Stimulated activated CD4-positive, alpha-beta T cell treated with anti-CD3 and anti-CD28 coated beads, Interleukin-2, amount 100 ng/mL, for 4 hours (primary cell): ENCODE results near the gene CPLX1.
"Not testable (repeated sequence)": the region's sequence is repeated elsewhere in the genome, so short reads cannot be mapped to it uniquely, and the experiment has no call there.

Experiments used
- DNase-seq: peaks from one replicate; pipeline ENCODE4 v3.0.0-alpha.2; 2020; ENCODE audit warnings: low read depth

Gene CPLX1

DNA sequence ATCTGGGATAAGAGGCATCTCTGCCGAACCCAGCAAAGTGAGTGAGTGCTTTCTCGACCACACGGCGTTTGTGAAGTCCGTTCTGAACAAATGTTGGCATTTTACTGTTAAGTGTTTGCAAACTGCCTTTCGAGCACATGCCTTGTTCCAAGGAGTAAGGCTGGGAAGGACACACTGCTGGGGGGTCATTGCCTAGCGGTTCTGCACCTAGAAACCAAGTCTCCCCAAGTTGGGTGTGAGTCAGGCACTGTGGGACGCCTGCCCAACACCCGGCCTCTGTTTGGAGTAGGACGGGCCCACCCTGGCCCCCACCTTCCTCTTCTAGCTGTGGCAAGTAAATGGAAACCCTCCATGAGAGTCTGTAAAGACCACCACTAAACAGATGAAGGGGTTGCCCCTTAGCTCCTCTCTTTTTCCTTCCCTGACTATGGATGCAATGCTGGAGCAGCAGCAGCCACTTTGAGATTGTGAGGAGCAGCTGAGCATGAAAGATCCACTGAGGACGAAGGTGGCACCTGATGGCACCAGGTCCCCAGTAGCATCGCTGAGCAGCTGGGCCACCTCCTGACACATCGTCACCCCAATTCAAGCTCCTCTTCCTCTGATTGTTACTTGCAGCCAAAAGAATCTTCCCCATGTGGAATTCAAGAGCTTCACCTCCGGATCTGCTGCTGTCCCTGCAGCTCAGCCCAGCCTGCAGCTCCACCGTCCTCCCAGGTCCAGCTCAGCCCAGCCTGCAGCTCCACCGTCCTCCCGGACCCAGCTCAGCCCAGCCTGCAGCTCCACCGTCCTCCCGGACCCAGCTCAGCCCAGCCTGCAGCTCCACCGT is 6.3 kb downstream of the CPLX1 start:
- no peak for DNase-seq

DNA sequence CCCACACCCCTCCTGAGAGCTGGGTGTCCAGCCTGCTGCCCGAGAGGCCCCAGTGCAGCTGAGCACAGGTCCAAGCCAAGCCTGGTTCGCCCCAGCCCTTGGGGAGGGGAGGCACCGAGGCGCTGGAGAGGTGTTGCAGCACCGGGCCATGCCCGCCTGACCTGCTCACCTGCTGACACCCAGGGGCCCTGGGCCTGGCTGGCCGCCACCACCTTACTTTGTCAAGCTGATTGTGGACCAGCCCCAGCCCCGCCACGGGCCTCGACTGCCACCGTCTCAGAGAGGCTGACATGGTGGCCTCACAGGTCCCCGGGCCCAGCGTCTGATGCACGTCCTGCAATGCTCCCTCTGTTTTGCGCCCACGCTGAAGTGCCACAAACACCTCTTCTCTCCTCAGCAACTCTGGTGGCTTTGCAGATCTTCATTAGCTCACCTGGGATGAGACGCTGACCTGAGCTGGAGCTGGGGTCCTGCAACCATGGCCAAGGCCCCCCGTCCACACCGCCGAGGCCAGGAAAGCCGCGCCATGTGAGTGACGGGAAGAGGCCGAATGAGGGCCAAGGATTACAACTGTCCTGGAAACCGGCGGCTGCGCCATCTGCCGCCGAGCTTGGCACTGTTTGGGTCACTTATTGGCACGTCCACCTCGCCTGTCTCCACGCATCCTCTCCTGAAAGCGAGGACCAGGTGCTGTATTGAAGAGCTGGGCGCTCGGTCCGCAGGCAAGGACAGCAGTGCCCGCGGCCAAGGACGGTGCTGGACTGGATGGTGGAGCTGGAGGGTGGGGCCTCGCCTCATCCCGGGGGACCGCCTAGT is 7.6 kb downstream of the CPLX1 start:
- no peak for DNase-seq

DNA sequence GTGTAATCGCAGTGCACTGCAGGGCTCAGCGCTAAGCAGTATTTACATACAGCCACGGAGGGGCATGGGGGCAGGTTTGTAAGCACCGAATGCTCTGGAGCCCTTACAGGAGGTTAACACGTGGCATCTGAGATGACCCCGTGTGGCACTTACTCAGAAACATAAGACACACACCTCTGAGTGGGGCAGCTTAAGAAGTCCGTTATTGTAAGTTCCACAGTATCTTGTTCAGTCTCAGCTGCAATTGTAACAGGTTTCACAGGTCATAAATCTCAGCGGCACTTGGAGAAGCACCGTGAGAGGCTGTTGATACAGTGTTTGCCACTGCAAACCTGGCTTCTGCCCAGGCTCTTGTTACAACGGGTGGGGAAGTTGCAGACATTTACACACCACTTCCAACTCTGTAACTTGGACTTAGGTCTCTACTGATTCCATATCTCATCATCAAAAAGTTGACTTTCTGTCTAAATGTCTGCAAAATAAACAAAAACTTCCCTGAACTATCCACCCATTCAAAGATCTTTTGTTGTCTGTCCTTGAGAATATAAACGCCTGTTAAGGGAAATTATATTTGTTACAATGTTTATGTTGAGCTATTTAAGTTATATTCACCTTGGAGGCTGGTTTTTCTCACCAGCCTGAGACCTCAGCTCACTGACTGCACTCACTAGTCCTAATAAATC is 10.3 kb downstream of the CPLX1 start:
- DNase-seq = no peak

GRCh38 chr4:814312-814850 is 11.5 kb downstream of the CPLX1 start:
- no peak for DNase-seq

DNA sequence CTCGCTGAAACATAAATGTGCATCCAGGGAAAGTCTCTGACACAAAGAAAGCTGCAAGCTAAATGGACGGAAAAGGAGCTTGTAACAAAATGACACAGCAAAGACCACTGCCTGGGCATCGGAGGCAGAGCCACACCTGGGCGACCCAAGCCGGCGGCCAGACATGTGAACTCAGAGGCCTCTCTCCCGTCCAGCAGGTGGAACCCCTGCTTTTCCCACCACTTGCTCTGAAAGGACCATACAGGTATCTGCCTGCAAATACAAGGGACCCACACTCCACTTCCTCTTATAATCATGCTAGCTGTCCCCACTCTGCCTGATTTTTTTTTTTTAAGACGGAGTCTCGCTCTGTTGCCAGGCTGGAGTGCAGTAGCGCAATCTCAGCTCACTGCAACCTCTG is 12.0 kb downstream of the CPLX1 start:
- DNase-seq = no peak

DNA sequence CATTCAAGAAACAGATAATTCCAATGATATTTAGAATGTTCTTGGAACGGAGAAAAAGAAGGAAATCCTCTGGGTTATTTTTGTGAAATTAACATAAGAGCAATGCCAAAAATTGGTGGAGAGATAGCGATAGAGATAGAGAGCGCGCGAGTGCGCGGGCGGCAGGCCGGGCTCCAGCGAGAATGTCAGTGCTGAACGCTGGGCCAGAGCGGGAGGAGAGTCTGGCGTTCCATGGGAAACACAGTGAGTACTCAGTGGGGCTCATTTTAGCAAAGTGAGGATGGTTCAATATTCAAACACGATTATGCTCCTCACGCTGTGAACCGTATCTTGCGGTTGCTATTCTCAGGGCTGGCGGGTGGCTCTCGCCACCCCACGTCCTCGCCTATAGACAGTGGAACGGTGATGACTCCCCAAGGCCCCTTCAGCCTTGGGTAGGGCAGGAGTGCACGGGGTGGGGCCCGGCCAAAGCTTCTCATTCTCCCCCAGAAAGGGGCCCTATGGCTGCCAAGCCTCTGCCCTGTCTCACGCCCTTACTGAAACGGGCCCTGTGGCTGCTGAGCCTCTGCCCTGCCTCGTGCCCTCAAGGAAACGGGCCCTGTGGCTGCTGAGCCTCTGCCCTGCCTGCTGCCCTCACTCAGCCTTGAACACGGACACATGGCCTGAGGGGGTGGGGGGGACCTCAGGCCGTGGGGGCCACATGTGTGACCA is 16.9 kb downstream of the CPLX1 start:
- DNase-seq = no peak

GRCh38 chr4:807792-808191 is 18.1 kb downstream of the CPLX1 start:
- no peak for DNase-seq

DNA sequence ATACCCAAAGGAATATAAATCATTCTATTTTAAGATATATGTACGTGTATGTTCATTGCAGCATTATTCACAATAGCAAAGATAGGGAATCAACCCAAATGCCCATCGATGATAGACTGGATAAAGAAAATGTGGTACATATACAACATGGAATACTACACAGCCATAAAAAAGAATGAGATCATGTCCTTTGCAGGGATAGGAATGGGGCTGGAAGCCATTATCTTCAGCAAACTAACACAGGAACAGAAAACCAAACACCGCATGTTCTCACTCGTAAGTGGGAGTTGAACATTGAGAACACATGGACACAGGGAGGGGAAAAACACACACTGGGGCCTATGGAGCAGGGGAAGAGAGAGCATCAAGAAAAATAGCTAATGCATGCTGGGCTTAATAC is 18.9 kb downstream of the CPLX1 start:
- not testable (repeated sequence) for DNase-seq

GRCh38 chr4:804804-805203 is 21.1 kb downstream of the CPLX1 start:
- no peak for DNase-seq

DNA sequence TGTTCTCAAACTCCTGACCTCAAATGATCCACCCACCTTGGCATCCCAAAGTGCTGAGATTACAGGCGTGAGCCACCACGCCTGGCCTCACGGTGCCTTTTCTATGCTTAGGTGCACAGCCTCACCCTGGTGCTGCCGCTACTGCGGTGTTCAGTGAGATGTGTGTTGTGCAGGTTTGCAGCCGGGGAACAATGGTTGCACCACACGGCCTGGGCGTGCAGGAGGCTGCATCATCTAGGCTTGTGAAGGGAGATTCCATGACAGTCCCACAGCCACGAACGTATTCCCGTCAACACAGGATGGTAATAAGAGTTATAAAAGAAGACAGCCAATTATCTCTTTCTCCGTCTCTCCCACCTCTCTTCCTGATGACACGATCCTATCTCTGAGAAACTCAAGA is 22.0 kb downstream of the CPLX1 start:
- DNase-seq = no peak

- DNase-seq = no peak
These were observed 24.3 kb downstream of the CPLX1 start for GRCh38 chr4:801436-802124.

- no peak for DNase-seq
These were observed 28.9 kb downstream of the CPLX1 start for GRCh38 chr4:797066-797465.

DNA sequence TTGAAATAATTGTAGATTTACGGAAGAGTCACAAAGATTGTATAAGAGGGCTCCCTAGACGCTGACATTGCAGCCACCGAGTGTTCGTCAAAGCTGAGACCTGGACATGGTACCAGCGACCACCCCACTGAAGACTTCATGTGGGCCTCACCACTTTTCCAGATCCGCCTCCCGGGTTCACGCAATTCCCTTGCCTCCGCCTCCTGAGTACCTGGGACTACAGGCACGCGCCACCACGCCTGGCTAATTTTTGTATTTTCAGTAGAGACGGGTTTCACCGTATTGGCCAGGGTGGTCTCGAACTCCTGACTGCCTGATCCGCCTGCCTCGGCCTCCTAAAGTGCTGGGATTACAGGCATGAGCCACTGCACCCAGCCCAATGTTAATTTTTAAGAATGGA is 29.7 kb downstream of the CPLX1 start:
- DNase-seq = no peak

- no peak for DNase-seq
These were observed 30.2 kb downstream of the CPLX1 start for GRCh38 chr4:795726-796119.

DNA sequence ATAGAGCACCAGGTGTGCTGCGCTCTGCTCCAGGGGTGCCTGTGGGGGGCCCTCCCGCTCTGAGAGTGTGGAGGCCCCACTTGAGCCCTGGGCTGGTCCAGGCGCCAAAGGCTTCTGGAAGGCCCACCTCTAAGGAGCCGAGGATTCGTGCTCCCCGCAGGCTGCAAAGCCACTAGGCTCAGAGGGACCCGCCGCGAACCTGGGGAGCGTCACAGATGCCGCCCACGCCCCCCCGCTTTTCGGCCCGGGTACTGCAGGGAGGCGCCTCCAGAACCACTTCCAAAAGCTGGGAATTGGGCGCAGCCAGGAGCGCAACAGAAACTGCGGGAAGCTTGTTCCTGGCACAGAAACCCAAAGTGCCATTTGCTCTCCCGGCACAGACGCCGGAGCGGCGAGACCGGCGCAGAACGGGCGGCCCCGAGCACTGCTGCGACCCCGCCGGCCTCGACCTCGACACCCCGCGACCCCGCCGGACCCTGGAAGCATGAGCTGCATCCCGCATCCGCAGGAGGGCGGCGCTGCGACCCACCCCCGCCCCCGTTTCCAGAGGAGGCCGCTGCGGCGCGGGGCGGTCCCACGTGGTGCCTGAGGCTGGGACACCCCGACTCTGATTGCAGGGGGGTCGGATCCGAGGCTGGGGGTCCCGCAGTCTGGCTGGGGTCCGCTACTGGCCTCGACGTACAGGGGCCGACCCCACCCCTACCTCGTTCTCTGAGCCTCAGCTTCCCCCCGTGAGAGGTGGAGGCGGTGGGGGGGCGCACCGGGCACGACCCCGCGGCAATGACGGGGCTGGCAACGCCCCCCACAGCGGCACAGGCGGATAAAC is 30.8 kb downstream of the CPLX1 start:
- no peak for DNase-seq

- DNase-seq = no peak
These were observed 31.8 kb downstream of the CPLX1 start for GRCh38 chr4:793941-794621.

GRCh38 chr4:793093-793861 is 32.7 kb downstream of the CPLX1 start:
- no peak for DNase-seq

- DNase-seq = no peak
These were observed 33.3 kb downstream of the CPLX1 start for GRCh38 chr4:792626-793092.
